ENCODE data around the gene CNPY1. TPM values are rescaled to one million over a fixed set of nuclear protein-coding genes. Genes with fewer than 3 reads are reported as not detected.

CNPY1 gene
- total and polyA plus RNA-seq, 2 donors (not counting 1 experiment from before 2014, with no cell fraction given) = not detected

GRCh38 chr7:155536451-155536850 lies 9.9 kb downstream of the CNPY1 start:
- no peak overlapping the region for H3K4me2 ChIP-seq (ENCODE audit: extremely low read depth, insufficient read depth, low read length)
- no peak for TF ChIP-seq EZH2 (IDR thresholded peaks at IDR 0.05; ENCODE audit: low read length, missing control alignments)
- TF ChIP-seq, protein P1, sequence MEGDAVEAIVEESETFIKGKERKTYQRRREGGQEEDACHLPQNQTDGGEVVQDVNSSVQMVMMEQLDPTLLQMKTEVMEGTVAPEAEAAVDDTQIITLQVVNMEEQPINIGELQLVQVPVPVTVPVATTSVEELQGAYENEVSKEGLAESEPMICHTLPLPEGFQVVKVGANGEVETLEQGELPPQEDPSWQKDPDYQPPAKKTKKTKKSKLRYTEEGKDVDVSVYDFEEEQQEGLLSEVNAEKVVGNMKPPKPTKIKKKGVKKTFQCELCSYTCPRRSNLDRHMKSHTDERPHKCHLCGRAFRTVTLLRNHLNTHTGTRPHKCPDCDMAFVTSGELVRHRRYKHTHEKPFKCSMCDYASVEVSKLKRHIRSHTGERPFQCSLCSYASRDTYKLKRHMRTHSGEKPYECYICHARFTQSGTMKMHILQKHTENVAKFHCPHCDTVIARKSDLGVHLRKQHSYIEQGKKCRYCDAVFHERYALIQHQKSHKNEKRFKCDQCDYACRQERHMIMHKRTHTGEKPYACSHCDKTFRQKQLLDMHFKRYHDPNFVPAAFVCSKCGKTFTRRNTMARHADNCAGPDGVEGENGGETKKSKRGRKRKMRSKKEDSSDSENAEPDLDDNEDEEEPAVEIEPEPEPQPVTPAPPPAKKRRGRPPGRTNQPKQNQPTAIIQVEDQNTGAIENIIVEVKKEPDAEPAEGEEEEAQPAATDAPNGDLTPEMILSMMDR (conservative IDR thresholded peaks at IDR 0.05 in 1 of 2, IDR thresholded peaks at IDR 0.05 in 1 of 2; ENCODE audit: low read depth in 1 of 2, low read length in 2 of 2) = no peak
- no peak overlapping the region for H3K4me3 ChIP-seq (replicated peaks in 1 of 4; ENCODE audit: control extremely low read depth in 1 of 4, insufficient read depth in 1 of 4, low read depth in 3 of 4, low read length in 4 of 4)
- H2AFZ ChIP-seq (ENCODE audit: low read length) = no peak overlapping the region
- peaks cover 23% of the 10 kb centered on the region for H3K27me3 ChIP-seq (ENCODE audit: control insufficient read depth, insufficient read depth, low read length)
- H3K79me2 ChIP-seq (ENCODE audit: control insufficient read depth, insufficient read depth, low read length) = no peaks in the 10 kb centered on the region
- no peak overlapping the region for H3K27ac ChIP-seq (ENCODE audit: insufficient read depth, low read length)
- no peaks in the 10 kb centered on the region for H4K20me1 ChIP-seq (ENCODE audit: control insufficient read depth, extremely low read depth, insufficient read depth, low read length)
- no peak overlapping the region for H3K9ac ChIP-seq (ENCODE audit: insufficient read depth, low read length)
- no peaks in the 10 kb centered on the region for H3K4me1 ChIP-seq (ENCODE audit: control insufficient read depth, extremely low read depth, insufficient read depth, low read length)
- DNase-seq (ENCODE audit: low read depth in 2 of 2) = no peak
- H3K9me3 ChIP-seq (ENCODE audit: control insufficient read depth, insufficient read depth, low read depth, low read length) = no peaks in the 10 kb centered on the region
- no peaks in the 10 kb centered on the region for H3K36me3 ChIP-seq (ENCODE audit: control insufficient read depth, insufficient read depth, low read length)

GRCh38 chr7:155534691-155535090 lies 11.7 kb downstream of the CNPY1 start:
- Histone ChIP-seq H3K79me2 (ENCODE audit: control insufficient read depth, insufficient read depth, low read length) (no peaks in the 10 kb centered on the region), H3K4me1 (ENCODE audit: control insufficient read depth, extremely low read depth, insufficient read depth, low read length) (no peaks in the 10 kb centered on the region), H3K4me2 (ENCODE audit: extremely low read depth, insufficient read depth, low read length) (no peak overlapping the region), H3K27me3 (ENCODE audit: control insufficient read depth, insufficient read depth, low read length) (peaks cover 25% of the 10 kb centered on the region), H3K9me3 (ENCODE audit: control insufficient read depth, insufficient read depth, low read depth, low read length) (no peaks in the 10 kb centered on the region), H3K36me3 (ENCODE audit: control insufficient read depth, insufficient read depth, low read length) (no peaks in the 10 kb centered on the region), H3K9ac (ENCODE audit: insufficient read depth, low read length) (no peak overlapping the region), H3K27ac (ENCODE audit: insufficient read depth, low read length) (no peak overlapping the region), H2AFZ (ENCODE audit: low read length) (no peak overlapping the region), H3K4me3 (replicated peaks in 1 of 4; ENCODE audit: control extremely low read depth in 1 of 4, insufficient read depth in 1 of 4, low read depth in 3 of 4, low read length in 4 of 4) (no peak overlapping the region), H4K20me1 (ENCODE audit: control insufficient read depth, extremely low read depth, insufficient read depth, low read length) (no peaks in the 10 kb centered on the region)
- no peak for TF ChIP-seq EZH2 (IDR thresholded peaks at IDR 0.05; ENCODE audit: low read length, missing control alignments)
- no peak for DNase-seq (ENCODE audit: low read depth in 2 of 2)

DNA sequence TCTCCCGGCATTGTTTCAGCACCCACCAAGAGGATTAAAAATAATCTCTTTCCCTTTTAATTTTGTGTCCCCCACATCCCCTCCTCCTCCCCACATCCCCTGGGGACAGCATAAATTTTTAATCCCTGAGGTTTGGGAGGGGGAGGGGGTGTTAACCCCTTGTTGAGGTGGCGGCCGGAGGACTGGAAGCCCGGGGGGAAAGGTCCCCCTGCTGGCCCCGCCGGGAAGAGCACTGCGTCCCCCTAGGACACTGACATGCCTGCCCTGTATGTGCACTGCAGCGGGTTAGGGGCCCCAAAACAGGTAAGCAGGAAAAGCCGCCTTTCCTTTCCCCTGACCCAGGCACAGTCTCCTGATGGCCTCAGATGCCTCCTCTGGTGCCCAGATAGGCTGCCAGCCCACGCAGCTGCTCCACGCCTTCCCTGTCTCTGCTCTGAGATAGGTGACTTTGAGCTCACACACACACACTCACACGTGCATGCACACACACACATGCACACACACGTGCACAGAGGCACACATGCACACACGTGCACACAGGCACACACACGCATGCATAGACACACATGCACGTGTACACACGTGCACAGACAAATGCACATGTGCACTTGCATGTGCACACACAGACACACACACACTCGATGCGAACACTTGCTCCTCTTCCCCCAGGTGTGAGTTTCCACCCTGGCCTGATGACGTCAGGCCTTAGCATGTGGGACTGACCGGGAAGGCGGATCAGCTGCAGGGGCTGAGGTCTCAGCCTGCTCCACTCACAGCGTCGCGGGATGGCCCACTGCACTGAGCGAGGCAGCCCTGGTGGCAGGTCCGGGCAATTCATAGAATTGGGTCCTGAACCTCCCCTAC lies 12.3 kb downstream of the CNPY1 start:
- Histone ChIP-seq H3K79me2 (ENCODE audit: control insufficient read depth, insufficient read depth, low read length) (no peaks in the 10 kb centered on the region), H4K20me1 (ENCODE audit: control insufficient read depth, extremely low read depth, insufficient read depth, low read length) (no peaks in the 10 kb centered on the region), H3K4me3 (replicated peaks in 1 of 4; ENCODE audit: control extremely low read depth in 1 of 4, insufficient read depth in 1 of 4, low read depth in 3 of 4, low read length in 4 of 4) (peak overlapping the region in 1 of 4 experiments; percentile 14), H3K36me3 (ENCODE audit: control insufficient read depth, insufficient read depth, low read length) (no peaks in the 10 kb centered on the region), H3K9ac (ENCODE audit: insufficient read depth, low read length) (no peak overlapping the region), H2AFZ (ENCODE audit: low read length) (no peak overlapping the region), H3K27me3 (ENCODE audit: control insufficient read depth, insufficient read depth, low read length) (peaks cover 25% of the 10 kb centered on the region), H3K27ac (ENCODE audit: insufficient read depth, low read length) (no peak overlapping the region), H3K4me1 (ENCODE audit: control insufficient read depth, extremely low read depth, insufficient read depth, low read length) (no peaks in the 10 kb centered on the region), H3K9me3 (ENCODE audit: control insufficient read depth, insufficient read depth, low read depth, low read length) (no peaks in the 10 kb centered on the region), H3K4me2 (ENCODE audit: extremely low read depth, insufficient read depth, low read length) (no peak overlapping the region)
- TF ChIP-seq EZH2 (IDR thresholded peaks at IDR 0.05; ENCODE audit: low read length, missing control alignments) = no peak
- TF ChIP-seq, protein P1 (conservative IDR thresholded peaks at IDR 0.05 in 1 of 2, IDR thresholded peaks at IDR 0.05 in 1 of 2; ENCODE audit: low read depth in 1 of 2, low read length in 2 of 2) = peak; percentile 36 to 62
- peak in 1 of 2 donors; percentile 7 for DNase-seq (ENCODE audit: low read depth in 2 of 2)

Data from fibroblast of lung (primary cell).